Activated T-cell treated with anti-CD3 and anti-CD28 coated beads for 4 hours (primary cell): Measurements from ENCODE around the gene CCDC92B.
"Not testable (repeated sequence)": the region's sequence is repeated elsewhere in the genome, so short reads cannot be mapped to it uniquely, and the experiment has no call there.

ENCODE experiments used
- DNase-seq: peaks from one replicate; pipeline ENCODE4 v3.0.0-alpha.2; 2020

CCDC92B gene

DNA sequence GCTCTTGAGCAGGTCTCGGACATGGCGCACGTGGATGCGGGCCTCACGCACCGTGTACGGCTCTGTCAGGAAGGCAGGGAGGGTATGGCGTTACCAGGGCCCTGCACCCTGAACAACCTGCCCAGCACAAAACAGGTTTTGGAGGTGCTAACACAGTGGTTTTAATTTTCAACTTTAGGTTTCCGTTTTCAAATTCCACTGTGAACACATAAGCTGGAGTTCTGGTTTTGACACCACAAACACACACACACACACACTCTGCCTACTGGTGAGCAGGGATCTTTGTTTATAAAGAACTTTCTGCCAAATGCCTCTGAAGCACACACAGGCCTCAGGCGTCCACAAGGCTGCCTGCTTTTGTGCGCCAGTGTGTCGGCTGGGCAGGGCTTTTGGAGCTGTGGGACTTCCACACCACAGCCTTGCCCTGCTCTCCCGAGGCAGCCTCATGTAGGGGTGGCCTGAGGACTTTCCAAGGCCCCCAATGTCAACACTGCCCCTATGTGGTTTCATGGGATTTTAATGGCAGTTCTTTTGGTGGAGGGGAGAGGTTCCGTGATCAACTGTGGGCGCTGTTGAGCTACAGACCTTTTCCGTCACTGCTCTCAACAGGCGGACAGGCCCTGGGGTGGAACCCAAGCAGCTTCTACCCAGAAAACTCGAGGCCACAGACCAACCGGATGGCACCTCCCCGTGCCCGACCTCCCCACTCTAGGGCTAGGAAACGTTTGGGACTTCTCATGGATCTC is 47.3 kb downstream of the CCDC92B start:
- no peak for DNase-seq

DNA sequence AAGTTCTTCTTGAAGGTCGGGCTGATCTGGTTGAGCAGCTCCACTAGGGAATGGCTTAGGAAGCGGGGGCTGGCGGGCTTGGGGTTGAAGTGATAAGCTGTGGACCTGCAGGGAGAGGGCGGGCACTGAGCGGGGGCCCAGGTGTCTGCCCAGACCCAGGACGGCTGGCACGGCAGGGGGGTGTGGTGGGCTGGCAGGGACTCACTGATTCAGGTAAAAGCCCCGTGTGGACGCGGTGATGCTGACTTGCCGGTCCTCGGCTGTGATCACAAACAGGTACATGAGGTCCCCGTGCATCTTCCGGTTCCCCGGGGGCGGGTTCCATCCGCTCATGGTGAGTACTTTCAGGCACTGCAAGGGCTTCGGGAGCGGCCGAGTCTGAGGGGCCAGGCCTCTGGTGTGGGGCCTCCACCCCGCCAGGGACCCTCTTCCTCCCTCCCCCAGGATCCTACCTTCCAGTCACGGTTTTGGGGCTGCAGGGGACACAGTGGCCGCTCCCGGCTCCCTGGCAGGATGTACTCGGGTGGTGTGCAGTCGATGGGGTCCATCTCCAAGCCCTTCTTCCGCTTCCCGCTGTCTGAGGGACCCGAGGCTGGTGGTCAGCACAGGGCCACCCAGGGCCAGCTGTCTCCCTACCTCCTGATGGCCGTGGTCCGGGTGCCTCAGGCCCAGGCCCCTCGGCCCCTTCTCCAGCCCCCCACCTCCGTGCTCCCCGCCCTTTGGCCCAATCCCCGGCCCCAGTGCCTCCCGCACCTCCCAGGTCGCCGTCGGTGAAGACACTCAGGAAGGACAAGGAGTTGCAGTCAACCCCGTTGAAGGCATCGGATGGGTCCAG is 48.1 kb downstream of the CCDC92B start:
- DNase-seq = no peak

DNA sequence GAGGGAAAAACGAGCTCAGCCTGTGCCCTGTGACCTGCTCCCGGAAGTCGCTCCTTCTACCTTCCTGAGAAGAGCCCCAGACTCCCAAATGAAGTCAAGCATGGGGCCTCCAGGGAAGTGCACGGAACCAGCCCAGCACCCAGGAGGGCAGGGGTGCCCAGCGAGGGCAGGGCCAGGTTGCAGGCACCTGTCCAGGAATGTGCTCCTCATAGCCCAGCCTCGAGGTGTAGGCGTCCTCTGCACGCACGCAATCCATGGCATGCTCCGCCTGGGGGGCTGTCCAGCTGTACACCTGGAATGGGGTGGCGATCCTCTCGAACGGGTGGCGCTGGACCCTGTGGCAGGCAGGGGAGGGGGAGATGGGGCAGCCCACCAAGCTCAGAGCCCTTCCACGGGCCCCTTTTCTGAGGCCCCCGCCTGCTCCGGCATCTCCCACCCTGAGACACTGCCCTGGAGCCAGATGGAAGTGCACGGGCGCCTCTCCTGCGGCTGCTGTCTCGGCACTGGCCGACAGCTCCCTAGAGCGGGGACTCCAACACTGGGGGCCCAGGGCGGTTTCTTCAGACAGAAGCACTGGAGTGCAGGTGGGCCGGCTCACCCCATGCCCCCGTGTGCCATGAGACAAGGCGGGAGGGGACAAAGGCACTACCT is 48.8 kb downstream of the CCDC92B start:
- DNase-seq = no peak

DNA sequence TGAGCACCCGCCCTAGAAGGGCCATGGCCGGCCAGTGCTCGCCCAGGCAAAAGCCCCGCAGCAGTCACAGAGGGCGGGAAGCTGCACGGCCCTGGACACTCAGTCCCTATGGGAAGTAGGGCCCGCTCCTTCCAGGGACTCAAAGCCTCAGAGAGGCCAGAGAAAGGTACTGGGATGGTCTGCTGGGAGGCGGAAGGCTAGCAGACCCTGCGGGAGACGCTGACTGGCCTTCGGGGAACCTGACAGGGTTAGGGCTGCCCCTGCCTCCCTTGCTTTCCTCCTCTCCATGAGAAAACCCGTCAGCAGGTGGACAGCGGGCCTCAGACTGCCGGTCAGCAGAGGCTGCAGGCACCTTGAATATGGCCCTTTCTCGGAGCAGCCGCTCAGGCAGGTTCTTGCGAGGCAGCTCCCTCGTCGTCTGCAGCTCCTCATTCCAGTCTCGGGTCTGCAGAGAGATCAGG is 49.4 kb downstream of the CCDC92B start:
- no peak for DNase-seq

DNA sequence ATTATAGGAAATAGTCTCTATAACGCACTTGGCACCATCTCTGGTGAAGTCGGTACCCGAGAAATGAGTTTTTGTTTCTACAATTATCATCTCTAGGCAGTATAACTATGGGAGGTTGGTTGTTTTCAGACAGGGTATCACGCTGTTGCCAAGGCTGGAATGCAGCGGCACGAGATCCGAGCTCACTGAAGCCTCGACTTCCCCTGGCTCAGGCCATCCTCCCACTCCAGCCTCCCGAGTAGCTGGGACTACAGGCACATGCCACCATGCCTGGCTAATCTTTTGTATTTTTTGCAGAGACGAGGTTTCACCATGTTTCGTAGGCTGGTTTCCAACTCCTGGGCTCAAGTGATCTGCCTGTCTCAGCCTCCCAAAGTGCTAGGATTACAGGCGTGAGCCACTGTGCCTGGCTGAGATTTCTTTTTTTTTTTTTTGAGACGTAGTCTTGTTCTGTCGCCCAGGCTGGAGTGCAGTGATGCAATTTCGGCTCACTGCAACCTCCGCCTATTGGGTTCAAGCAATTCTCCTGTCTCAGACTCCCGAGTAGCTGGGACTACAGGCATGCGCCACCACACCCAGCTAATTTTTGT is 50.1 kb downstream of the CCDC92B start:
- DNase-seq = not testable (repeated sequence)

DNA sequence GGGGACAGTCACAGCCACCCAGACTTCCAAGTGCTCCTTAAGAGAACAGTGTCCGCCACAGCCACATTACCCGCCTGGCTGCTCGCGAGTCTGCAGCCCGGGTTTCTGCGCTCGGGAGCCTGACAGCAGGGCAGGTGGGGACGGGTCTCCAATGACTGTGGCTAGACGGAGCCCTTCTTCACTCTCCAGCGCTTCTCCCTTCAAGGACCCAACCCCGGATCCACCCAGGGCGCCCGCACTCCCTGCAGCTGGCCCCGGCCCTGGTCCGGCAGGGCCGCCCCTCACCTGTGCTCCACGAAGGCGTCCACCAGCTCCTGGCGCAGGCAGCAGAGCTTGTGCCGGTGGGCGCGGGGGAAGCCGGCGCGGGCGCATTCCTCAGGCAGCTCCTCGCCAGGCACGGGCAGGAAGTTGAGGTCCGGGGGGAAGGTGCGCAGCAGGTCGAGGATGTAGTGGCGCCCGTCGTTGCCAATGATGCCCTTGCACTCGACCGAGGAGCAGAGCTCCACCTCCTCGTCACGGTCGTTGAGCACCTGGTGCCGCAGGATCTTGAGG is 51.8 kb downstream of the CCDC92B start:
- no peak for DNase-seq

DNA sequence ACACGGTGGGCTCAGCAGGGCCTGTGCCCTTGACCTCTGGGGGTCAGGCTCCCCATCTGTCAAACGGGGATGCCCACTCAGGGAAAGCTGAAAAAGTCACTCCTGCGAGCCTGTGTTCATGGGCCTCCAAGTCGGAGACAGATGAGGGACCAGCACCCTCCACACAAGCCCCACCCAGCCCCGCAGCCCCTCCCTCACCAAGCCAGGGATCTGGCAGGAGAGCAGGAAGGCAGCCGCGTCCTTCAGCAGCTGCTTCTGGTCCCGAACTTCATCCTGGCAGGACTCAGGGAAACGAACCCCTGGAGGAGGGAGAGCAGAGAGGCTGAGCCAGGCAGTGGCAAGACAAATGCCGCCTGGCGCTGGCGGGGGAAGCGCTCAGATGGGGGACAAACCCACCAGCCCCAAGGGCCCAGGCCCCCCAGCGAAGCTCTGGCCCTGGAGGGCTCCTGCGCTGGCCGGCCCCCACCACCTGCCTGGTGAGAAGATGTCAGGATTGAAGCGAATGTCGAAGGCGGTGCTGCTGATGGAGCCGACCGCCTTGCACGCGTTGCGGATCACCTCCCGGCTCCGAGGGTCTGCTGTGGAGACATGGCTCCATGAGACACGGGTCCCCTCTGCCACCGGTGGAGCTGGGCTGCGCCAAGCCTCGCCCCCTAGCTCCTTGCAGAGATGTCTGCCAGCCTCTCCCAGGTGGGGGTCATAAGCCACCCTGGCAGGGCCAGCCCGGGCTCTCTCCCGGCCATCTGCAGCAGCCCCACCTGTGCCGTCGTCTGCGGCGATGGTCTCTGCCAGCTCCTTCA is 53.3 kb downstream of the CCDC92B start:
- no peak for DNase-seq

DNA sequence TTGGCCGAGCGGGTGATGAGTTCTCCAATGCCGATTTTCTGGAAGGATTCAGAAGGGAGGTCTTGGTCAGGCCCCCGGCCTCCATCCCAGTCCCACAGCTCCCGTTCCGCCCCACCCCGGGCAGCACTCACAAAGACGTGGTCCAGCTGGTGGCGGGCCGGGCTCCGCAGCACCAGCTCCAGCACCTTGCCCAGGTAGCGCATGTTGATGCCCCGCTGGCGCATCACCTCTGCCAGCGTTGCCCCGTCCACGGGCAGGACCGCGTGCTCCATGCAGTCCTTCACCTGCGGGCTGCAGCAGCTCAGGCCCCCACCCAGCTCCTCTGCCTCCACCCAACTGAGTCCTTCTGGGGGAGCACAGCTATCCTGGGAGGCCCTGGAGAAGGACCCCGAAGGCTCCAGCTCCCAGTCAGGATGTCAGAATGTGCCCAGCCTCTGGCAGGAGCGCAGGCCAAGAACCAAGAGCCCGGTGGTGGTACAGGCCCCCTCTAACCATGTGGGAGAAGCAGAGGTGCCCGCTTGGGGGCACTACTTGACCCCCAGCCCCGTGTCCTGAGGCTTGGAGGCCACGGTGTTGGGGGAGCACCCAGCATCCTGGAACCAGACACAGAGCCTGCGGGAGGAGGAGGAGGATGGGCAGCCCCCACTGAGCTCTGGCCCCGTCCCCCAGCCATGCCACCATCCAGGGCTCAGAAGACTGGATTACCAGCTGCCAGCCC is 54.0 kb downstream of the CCDC92B start:
- no peak for DNase-seq

DNA sequence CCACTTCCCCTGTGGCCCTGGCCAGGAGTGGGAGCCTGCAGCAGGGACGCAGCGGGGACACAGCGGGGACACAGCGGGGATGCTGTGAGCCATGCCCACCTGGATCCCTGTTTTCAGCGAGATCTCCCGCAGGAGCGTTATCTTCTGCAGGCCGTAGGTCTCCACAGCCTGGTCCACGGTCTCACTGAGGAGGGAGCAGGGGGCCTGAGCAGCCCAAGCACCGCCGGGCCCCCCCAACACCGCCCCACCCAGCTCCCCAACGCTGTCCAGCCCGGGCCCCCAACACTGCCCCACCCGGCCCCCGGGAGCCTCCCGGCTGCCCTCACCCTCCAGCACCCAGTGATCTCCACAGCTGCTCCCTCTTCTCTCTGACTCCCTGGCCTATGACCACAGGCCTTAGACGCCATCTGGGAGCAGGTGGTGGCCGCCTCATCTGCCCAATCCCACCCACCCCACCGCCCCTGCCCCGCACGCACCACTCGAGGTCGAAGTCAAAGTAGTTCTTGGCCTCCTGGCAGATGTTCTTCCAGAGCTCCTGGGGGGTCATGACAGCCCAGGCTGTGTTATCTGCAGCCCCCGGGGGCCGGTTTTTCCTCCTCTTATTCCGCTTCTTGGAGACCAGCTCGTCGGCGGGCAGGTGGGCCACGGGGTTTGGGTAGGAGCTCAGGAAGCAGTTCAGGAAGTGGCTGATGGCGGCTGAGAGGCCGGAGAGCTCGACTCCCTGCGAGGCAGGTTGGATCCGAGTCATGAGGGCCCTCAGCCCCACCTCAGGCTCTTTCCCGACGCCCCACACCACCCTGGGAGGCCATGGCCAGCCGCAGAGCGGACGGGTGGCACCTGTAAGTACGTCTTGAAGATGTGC is 54.8 kb downstream of the CCDC92B start:
- no peak for DNase-seq

DNA sequence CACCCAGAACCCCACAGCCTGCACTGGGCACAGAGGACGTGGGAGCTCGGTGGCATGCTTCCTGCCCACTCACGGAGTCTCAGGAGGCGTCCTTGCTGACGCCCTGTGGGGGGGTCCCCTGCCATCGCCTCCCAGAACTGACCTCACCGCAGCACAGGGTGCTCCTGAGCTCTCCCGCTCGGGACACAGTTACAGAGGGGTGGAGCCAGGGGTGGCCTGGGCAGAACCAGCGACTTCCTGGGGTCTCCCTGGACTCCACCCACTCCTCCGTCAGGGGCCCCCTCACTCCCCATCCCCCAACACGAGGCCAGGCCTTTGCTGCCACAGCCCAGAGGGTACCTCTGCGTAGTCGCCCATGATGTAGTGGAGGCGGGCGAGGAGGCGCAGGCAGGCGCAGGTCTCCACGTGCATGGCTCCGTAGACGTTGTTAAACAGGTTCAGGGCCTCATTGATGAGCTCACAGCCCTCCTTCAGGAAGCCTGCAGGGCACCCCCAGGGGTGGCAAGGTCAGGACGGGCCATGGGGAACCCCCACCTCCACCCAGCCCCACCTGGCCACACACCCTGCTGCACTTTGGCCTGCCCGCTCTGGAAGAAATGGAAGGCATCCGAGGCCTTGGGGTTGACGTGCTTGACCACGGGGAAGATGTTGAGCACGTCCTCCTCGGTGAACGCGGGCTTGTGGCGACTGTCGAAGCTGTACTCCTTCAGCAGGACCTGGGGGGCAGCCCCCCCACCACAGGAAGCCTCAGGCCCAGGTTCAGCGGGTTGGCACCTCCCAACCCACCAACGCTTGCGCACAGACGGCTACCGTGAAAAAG is 55.7 kb downstream of the CCDC92B start:
- DNase-seq = no peak

DNA sequence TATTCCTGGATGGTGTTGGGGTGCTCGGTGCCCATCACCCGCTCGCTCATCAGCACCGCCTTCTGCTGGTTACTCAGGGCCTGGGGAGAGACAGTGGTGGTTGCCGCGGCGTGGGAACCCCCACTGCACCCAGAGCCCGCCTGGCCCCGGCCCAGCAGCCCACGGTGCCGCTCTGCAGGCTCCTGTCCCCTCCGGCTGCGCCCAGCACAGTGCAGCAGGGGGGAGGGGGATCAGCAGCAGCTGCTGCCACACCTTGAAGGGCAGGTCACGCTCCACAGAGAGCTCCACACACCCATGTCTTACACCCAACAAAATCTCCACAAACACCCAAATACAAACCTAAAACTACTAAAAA is 56.7 kb downstream of the CCDC92B start:
- no peak for DNase-seq

DNA sequence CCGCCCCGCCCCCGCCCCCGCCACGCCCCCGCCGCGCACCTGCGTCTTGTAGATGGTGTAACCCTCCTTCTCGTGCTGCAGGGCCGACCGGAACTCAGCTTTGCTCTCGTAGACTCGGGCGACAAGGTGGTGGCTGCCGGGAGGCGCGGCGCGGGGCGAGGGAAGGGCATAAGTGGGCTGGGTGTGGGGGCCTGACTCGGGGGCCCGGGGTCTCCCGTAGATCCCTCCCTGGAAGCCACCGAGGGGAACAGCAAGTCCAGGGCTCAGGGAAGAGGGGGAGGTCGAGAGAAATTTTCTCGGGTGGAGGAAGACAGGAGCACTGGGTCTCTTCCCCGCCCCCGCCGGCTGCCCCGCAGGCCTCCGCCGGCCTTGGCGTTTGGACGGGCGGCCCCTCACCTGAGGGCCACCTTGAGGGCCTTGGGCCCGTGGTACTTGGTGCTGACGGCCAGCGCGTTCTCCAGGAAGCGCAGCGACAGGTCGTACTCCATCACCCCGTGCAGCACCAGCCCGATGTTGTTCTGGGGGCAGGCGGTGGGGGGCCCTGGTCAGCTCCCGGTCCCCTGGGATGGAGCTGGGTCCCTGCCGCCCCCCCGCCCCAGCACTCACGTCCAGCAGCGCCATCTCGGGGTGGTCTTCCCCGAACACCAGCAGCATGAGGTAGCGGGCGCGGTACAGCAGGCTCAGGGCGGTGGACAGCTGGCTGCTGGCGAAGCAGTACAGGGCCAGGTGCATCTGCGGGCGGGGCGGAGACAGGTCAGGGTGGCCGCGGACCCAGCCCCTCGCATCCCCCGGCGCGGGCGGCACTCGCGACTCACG is 57.3 kb downstream of the CCDC92B start:
- no peak for DNase-seq

DNA sequence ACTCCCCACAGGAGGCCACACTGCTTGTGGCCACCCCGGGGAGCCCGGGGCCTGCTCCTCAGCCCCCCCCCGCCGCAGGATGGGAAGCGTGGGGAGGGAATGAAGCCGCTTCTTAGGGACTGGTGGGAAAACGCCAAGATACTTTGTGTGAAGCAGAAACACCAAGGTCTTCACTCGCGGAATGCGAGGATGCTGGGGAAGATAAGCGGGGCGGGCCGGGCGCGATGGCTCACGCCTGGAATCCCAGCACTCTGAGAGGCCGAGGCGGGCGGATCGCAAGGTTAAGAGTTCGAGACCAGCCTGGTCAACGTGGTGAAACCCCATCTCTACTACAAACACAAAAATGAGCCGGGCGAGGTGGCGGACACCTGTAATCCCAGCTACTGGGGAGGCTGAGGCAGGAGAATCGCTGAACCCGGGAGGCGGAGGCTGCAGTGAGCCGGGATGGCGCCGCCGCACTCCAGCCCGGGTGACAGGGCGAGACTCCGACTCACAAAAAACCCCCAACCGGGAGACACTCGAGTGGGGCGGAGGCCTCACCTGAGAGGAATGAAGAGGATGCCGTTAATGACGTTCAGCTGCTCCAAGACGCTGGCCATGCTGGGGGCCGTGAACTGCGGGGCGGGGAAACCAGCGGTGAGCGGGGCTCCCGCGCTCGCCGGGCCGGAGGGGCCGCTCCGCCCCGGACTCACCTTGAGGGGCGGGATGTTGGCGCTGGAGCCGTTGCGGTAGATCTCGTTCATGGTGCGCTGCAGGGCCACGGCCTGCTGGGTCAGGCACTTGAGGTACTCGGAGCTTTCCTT is 58.2 kb downstream of the CCDC92B start:
- no peak for DNase-seq

DNA sequence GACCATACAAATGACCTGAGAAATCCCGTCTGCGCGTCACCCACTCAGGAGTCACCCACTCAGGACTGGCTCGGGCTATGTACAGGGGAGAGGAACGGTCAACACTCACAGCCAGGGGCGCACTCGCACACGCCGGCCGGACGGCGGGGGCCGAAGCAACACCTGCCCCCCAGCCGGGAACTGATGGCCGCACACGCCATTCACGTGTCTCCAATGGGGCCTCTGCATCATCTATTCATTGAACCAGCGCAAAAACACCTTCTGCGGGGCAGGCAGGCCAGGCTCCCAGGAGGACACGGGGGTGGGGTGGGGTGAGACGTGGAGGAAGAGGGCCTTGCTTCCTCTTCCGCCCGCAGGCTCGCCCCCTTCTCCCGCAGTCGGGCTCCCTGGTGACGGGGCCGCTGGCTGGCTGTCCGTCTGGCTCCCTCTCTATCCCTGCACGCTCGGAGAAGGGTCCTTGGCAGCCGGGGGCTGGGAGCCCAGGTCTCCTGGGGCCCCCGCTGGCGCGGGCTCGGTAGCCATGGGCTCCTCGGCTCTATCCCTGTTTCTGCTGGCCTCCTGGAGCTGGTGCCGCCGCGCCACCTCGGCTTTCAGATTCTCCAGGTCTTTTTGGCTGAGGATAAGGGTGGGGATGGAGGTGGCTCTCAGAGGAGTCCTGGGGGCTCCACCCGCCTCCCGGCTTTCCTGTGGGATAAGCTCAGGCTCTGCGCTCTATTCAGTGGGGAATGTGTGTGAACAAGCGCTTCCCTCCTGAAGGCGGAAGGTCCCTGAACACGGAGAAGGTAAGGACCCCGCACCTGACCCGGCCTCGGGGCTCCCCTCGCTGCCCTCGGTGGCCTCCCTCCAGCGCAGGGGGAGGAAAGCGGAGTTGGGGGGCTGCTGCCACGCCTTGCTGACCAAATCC is 59.0 kb downstream of the CCDC92B start:
- no peak for DNase-seq

DNA sequence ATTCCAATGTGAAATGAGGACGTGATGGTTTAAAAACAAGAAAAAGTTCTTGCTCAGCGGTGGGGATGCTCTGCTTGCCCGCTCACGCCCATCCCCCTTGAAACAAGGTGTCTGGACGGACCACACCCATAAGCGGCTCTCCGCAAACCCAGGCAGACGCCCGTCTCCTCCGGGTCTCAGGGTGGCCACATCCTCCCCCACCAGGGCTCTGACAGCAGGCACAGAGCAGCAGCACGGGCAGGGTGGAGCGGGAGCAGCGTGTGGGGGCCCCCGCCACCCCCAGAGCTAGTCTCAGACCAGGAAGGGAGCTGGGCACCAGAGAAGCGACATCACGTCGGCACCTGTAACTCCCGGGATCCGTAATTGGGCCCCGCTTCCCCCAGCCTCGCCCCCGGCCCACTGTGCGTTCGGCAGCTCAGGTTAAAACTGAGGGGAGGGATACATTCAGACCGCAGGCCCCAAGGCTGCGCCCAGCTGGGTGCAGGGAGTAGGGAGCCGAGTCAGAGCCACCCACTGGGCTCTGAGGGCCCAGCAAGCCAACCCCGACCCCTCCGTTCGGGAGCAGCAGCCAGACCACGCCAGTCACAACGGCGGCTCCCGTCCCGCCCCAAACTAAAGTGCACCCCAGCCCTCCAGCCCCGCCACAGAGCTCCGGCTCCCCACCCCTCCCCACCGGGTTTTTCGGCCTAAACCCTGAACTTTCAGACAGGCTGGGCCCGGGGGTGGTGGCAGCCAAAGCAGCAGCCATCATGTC is 59.9 kb downstream of the CCDC92B start:
- no peak for DNase-seq
